Neutrophil (primary cell): Measurements from ENCODE around the gene AMBP.

ENCODE experiments used
- H3K27ac ChIP-seq: fragments of 200-600 bp; sonication (generic); 2 replicates; pipeline ENCODE4 v1.5.1; 2016; ENCODE audit warnings: mild to moderate bottlenecking, moderate library complexity
- H3K27me3 ChIP-seq: fragments of 200-600 bp; sonication (generic); 2 replicates; pipeline ENCODE4 v1.6.0; 2016; ENCODE audit warnings: mild to moderate bottlenecking
- H3K36me3 ChIP-seq: fragments of 200-600 bp; sonication (generic); 2 replicates; pipeline ENCODE4 v1.5.1; 2017
- H3K4me1 ChIP-seq, 2 experiments: fragments of 200-600 bp in 1 of 2; sonication (generic) in 1 of 2; 1 replicate in 1 of 2; 2 replicates in 1 of 2; pipeline versions ENCODE4 v1.5.1 to v1.6.1; 2013 to 2016; ENCODE audit warnings: low read depth in 1 of 2, low read length in 1 of 2, mild to moderate bottlenecking in 1 of 2, moderate library complexity in 1 of 2; ENCODE audit not compliant: control insufficient read depth in 1 of 2, insufficient read depth in 1 of 2
- H3K4me3 ChIP-seq, 2 experiments: fragments of 200-600 bp in 1 of 2; sonication (generic) in 1 of 2; 1 replicate in 1 of 2; 2 replicates in 1 of 2; pipeline ENCODE4 v1.5.1; 2013 to 2016; ENCODE audit warnings: low read depth in 1 of 2, low read length in 1 of 2, mild to moderate bottlenecking in 1 of 2, moderate library complexity in 1 of 2
- H3K9me3 ChIP-seq: fragments of 200-600 bp; sonication (generic); 2 replicates; pipeline ENCODE4 v1.5.1; 2016
- CTCF ChIP-seq: fragments of 200-600 bp; sonication (generic); IDR thresholded peaks from 2 replicates; pipeline ENCODE4 v1.5.1; 2016; ENCODE audit warnings: antibody characterized with exemption

Gene AMBP

GRCh38 chr9:114034661-114035062, 43.4 kb downstream of the AMBP start:
- no peaks in the 10 kb centered on the region for H3K4me1 ChIP-seq
- no peak overlapping the region for H3K4me3 ChIP-seq
- H3K27ac ChIP-seq: no peak overlapping the region
- TF ChIP-seq CTCF: no peak
- H3K27me3 ChIP-seq: no peaks in the 10 kb centered on the region
- no peaks in the 10 kb centered on the region for H3K36me3 ChIP-seq
- H3K9me3 ChIP-seq: no peaks in the 10 kb centered on the region

- no peak for TF ChIP-seq CTCF
- Histone ChIP-seq H3K4me1 (no peaks in the 10 kb centered on the region), H3K4me3 (no peak overlapping the region), H3K9me3 (no peaks in the 10 kb centered on the region), H3K27ac (no peak overlapping the region), H3K36me3 (no peaks in the 10 kb centered on the region), H3K27me3 (no peaks in the 10 kb centered on the region)
Measured at GRCh38 chr9:114034196-114034595, 43.9 kb downstream of the AMBP start.

DNA sequence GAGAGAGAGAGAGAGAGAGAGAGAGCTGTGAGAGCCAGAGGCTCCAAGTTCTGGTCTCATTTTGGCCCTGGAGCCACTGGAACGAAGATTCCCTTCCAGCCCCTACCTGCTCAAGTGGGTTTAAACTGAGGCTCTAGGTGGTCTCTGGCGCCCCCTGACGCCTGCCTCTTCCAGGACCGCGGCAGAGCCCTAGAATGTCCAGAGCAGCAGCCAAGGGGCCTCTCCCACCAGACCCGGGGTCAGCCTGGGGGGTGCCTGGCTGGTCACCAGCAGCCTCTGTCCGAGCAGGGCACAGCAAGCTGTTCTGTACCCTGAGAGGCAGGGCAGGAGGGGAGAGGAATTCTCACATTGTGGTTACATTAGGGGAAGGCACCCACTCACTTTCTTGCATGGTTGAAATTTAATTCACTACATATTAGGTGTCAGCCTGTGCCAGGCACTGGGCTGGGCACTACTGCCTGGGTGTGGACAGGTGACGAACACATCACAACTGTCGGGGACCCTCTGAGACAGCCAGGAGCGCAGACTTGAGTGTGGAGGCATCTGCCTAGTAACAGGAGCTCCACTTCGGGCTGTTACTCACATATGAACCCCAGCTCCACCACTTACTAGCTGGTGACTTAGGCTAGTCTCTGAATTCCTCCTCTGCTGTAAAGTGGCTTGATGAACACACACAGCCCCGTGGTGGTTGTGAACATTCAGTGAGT, 44.5 kb downstream of the AMBP start:
- Histone ChIP-seq H3K4me1 (no peaks in the 10 kb centered on the region), H3K9me3 (no peaks in the 10 kb centered on the region), H3K36me3 (no peaks in the 10 kb centered on the region), H3K27ac (no peak overlapping the region), H3K27me3 (no peaks in the 10 kb centered on the region), H3K4me3 (no peak overlapping the region)
- TF ChIP-seq CTCF: no peak

GRCh38 chr9:114031948-114032840, 45.9 kb downstream of the AMBP start:
- H3K27ac ChIP-seq: no peak overlapping the region
- no peaks in the 10 kb centered on the region for H3K27me3 ChIP-seq
- no peak for TF ChIP-seq CTCF
- H3K36me3 ChIP-seq: no peaks in the 10 kb centered on the region
- no peaks in the 10 kb centered on the region for H3K4me1 ChIP-seq
- no peaks in the 10 kb centered on the region for H3K9me3 ChIP-seq
- no peak overlapping the region for H3K4me3 ChIP-seq

DNA sequence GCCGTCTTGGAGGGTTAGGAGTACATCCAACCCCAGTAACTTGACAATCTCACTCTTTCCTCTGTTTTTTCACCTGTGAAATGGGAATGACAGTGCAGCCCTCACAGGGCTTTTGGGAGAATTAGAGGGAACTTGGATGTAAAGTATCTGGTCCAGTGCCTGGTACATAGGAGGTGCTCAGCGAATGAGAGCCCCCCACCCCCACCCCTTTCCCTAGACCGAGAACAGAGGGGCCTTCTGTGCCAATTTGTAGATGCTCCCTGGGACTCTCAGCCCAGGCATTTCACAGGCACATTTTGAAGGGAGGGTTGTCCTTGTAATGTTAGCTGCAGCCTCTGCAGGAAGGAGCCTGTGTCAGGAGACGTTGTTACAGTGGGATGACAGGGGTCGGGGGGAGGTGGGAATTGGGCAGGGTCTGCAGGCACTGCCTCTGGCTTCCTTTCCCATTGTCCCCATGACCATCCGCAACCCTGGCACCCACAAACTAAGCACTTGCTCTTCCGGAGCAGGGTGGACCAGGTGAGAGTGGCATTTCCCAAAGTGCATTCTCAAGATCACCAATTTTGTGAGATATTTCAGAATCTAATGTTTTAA, 47.0 kb downstream of the AMBP start:
- no peak for TF ChIP-seq CTCF
- no peaks in the 10 kb centered on the region for H3K36me3 ChIP-seq
- no peaks in the 10 kb centered on the region for H3K27me3 ChIP-seq
- no peaks in the 10 kb centered on the region for H3K9me3 ChIP-seq
- no peaks in the 10 kb centered on the region for H3K4me1 ChIP-seq
- no peak overlapping the region for H3K4me3 ChIP-seq
- no peak overlapping the region for H3K27ac ChIP-seq
